GM18520 (cell line): ENCODE measurements around the gene DNAJC15.
"Not testable (repeated sequence)": the region's sequence is repeated elsewhere in the genome, so short reads cannot be mapped to it uniquely, and the experiment has no call there.

Source experiments
- ATAC-seq: cut with Tn5 transposase; IDR thresholded peaks from one replicate; pipeline ENCODE4 v1.9.1; 2021; ENCODE audit not compliant: unreplicated experiment

DNAJC15 gene

DNA sequence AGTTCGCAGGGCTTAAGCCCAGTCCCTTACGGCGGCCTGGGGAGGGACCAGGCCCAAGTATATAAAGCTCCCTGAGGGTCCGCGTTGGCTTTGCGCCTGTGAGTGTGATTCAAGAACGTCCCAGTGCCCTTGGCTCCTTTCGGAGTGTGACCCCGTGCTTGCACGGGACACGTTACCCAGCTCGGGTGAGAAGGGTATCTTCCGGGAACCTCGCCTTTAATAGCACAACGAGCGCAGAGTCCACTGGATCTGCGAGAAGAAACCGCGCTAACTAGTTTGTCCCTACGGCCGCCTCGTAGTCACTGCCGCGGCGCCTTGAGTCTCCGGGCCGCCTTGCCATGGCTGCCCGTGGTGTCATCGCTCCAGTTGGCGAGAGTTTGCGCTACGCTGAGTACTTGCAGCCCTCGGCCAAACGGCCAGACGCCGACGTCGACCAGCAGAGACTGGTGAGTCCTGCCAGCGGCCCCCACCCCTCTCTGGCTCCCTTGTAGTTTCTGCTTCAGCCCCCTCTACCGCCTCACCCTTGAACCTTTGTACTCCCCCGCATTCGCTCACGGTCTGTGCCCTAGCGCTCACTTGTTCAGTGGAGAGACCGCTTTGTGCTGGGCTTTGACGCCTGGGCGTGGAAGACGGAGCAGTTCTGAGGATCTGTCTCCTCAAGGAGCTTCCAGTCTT lies at the start of gene DNAJC15:
TSS of gene DNAJC15 (plus strand) at position 298 of the 675 bp plus-strand sequence. CDS start at position 339, 41 bp downstream.
- ATAC-seq: peak; percentile 67

DNA sequence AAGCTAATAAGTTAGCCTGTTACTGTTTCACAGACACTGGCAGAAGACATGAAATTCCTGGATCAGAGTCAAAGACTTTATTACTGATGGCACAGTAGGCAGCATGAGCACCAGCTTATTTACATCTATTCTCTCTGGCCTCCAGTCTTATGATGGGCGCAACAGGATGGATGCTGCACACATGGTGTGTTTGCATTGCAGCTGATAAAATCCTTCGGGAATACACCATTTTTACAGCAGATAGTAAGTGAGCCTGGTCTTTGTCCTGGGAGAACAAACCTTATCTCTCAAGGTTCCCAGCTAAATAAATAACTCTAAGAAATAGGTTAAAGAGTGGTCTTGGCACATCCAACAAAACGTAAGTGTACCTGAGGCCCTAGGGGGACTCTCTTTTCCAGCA lies 47.3 kb upstream of the DNAJC15 start:
- no peak for ATAC-seq

DNA sequence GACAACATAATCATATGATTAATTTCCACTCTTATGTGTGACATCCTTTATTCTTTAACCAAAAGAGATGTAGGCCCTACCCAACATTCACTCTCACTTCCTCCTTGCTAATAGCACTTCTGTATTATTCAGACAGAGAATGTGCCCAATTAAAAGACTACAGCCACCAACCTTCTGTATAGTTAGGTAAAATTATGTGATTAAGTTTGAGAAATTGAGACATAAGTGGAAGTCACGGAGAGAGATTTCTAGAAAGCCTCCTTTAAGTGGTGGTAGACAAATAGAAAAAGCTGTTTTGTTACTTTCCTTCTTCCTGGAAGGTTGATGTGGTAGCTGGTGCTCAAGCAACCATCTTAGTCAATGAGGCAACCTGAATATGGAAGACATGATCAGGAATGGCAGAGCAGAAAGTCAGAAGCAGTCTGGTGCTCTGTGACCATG lies 46.1 kb upstream of the DNAJC15 start:
- no peak for ATAC-seq

DNA sequence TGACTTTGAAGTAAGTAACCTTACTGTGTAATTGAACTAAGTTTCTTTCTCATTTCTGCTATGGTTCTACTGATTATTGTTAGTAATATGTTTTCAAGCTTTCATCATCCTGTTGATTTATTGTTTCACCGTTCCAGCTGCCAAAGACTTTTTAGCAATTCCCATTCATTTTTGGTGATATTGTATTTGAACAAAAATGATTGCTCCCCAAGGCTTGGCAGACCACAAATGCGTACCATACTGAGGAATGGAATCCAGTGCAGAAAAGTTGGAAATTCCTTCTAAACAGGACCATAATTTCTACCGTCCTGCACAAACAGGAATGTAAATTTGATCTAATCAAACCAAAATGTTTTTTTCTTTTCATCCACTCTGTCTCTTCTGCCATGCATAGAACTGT lies 42.1 kb upstream of the DNAJC15 start:
- no peak for ATAC-seq

DNA sequence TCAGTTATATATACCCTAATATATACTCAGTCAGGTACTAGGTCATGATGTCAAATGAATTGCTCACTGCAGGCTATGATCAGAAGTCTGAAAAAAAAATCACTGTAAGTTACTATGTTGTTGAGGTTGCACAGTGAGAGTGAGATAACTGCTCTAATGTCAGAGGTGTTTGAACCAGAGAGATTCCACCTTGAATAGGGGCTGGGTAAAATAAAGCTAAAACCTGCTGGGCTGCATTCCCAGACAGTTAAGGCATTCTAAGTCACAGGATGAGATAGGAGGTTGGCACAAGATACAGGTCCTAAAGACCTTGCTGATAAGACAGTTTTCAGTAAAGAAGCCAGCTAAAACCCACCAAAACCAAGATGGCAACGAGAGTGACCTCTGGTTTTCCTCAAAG lies 41.5 kb upstream of the DNAJC15 start:
- ATAC-seq: no peak

DNA sequence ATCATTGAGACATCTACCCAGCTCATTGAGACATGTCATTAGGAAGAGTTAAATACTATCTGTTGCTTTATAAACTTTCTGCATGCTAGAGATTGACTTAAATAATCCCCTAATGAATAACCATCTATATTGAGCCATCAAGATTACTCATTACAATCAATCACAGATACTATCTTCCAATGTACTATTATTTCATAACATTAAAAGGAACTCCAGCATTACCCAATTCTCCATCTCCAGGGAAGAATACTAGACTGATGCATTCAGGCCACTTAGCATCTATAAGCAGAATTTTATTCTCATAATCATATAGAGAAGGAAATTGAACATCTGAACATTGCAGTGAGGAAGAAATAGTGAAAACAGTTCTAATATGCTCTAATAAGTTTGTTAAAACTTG lies 39.4 kb upstream of the DNAJC15 start:
- no peak for ATAC-seq

DNA sequence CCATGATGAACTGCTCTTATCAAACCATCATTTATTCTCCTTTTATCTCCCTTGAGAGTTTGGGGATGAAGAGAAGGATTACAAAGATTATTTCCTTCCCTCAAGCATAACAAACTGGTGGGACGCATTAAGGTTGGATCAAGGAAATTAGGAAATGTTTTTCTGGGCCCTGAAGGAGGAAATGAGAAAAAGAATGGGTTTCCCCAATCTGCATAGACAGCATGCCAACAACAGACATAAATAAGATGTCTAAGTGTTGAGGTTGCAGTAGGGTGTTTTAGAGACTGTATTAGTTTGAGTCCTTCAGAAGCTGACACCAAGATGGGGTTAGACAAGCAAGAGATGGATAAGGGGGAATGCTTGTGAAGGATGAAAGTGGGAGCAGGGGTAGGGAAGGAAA lies 38.7 kb upstream of the DNAJC15 start:
- ATAC-seq: no peak

DNA sequence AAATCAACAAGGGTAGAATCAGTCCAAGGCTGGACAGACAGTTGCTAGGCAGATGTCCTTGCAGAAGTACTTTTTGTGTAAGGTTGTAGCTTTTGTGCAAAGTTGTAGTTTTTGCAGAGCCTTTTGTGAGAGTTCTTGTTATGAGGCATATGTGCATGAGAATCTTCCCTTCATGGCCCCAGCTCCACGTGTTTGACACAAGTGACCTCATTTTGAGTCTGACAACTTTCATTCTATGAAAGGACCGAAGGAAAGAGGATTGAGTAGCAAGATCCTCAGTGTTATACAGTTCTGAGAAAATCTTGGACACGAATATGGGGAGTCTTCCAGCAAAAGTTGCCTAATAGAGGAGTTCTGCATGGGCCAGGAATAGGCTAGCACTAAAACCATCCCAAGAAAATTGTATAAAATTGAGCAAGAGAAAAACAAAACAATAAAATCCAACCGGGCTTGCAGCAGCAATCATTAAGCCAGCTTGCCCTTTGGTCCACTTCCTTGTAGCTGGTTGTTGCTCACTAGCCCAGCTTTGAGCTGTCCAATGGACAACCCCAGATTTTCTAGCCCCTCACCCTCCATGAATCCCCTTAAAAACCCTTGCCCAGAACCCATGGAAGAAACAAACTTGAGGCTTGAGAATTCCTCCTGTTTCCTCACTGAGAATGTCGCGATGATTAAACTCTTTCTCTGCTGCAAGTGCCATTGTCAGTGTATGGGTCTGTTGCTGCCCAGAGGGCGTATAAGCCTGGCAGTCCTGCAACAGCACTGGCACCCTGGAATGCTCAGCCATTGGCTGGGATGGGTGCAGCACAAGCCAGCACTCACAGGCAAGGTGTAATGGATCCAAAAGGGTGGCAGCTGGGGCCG lies 37.8 kb upstream of the DNAJC15 start:
- ATAC-seq: no peak

DNA sequence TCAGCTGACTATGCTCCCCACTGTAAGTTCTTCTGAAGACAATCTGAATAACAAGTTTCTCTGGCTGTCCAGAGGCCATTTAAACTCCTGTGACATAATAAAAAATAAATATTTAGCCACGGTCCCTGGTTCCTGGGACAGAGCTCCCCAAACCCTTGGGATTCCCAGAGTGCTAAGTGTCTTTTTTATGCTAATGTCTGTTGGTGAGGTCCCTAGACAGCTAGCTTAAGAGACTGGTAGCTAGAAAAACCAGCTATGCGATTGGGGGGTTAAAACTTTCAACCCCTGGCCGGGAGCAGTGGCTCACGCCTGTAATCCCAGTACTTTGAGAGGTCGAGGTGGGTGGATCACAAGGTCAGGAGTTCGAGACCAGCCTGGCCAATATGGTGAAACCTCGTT lies 37.2 kb upstream of the DNAJC15 start:
- ATAC-seq: no peak

DNA sequence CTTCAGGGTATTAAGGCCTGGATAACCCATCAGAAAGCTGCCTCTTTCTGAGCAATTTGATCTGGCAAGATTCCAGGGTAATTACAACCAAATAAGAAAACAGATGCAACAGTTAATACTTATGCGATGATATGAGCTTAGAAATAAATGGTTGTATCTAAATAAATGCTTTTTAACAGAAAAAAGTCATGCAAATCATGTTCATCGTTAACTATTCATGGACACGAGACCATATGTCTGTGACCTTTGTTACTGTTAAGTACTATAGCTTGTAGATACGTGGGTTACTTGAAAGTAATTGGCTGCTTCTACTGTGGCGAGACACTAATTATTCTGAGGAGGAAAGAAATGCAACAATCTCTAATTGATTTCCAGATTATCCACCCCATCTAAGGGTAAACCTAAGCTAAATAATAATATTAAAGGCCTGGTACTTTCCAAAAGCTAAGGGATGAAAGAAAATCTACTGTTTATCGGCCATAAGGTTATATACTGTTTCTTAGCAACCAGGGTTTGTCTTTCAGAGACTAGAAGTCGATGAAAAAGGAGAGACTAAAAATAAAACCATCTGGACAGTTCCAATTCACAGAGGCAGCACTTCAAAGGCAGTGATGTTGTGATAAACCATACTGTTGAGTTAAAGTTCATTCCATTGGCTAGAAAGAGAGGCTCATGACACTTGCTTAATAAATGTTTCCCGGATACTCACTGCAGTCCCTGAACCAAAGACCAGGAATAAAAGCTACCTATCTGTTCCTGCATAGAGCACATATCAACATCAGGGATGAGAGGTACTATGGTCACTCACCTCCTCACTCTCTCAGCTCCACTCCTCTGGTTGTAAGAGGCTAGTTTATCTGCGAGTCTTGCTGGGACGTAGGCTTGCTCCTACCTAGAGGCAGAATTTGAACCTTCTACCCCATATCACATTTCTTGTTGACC lies 32.8 kb upstream of the DNAJC15 start:
- ATAC-seq: no peak

DNA sequence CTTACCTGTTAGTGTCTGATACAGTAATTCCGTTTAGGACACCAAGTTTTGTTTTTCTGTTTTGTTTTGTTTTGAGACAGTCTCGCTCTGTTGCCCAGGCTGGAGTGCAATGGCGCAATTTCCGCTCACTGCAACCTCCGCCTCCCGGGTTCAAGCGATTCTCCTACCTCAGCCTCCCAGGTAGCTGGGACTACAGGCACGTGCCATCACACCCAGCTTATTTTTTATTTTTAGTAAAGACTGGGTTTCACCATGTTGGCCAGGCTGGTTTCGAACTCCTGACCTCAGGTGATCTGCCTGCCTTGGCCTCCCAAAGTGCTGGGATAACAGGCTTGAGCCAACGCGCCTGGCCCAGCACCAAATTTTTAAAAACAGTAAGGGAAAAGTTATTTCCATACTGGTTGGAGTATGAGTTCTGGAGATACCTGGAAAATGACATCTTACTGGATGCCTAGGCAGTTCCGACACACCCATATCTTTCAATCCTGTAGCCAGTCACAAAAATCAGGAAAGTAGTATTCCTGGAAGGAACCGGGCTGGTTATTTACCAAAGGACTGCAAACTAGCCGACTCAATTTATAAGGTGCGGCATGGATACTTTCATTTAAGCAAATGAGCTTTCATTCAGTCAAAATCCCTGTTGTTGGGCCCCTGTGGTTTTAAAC lies 32.0 kb upstream of the DNAJC15 start:
- ATAC-seq: not testable (repeated sequence)

DNA sequence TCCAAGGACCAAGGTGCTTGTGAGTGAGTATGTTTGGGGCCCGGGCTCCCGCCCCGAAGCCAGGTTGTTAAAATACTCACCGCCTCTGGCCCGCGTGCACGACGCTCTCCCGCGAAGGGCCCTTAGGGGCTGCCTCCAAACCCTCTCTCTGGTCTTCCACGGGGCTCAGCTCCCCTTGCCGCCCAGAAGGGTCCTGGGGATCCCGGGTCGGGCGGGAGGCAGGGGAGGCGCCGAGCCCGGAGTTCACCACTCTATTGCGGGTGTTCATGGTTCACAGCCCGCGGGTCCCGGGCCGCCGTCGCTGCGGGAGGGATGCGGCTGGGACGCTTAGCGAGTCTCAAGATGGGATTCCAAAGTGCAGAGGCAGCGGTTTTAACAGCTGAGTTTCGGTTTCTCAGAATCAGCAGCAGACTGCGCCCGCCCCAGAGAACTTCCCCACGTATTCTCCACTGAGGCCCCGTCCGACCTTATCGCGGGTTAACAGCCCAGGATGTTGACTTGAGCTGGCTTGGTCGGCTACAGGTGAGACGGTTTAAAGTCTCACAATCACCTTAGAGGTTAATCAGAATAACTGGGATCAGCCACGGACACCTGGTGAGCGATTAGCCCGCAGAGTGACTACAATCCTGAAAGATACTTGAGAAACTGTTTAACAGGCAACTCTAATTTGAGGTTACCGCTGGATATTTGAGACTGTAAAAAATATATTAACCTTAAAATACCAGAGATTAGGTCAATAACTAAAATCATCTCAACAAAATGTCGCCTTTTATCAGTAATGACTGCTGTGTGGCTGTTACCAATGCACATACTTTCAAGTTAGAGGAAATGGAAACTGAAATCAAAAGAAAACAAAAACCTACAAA lies 31.3 kb upstream of the DNAJC15 start, which contains the start of gene EPSTI1:
TSS of gene EPSTI1 (minus strand) at position 344 of the 866 bp plus-strand sequence. CDS start at position 268, 76 bp downstream.
- ATAC-seq: peak; percentile 61

DNA sequence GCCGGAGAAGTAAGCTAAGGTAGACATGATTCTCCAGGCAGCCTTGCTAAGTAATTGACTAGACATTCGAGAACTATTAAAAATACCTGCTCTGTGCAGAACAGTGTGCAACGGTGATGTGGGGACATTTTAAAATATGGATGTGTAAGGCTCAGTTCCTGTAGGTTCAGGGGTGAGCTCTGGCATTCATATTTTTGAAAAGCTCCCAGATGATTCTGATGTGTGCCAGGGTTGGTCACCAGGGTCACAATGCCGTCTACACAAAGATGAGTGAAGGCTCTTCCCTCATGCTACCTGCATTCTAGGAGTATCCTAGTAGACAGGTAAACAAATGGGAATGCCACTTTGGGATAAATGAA lies 30.6 kb upstream of the DNAJC15 start:
- ATAC-seq: no peak

DNA sequence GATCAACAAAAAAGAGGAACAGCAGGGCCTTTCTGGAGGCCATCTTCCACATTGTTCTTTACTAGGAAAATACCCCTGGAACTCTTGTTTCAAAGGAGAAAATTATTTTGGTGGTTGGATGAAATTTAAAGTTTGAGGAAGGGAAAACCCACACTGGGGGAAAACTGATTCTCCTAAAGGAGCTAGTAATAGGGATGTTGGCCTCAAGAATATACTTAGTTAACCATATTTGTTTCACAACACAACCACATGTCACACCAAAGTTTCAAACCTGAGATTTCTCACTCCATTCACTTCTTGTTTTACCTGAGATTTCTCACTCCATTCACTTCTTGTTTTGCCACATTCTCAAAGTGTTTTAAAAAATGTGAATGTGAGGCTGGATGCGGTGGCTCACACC lies 28.5 kb upstream of the DNAJC15 start:
- no peak for ATAC-seq

DNA sequence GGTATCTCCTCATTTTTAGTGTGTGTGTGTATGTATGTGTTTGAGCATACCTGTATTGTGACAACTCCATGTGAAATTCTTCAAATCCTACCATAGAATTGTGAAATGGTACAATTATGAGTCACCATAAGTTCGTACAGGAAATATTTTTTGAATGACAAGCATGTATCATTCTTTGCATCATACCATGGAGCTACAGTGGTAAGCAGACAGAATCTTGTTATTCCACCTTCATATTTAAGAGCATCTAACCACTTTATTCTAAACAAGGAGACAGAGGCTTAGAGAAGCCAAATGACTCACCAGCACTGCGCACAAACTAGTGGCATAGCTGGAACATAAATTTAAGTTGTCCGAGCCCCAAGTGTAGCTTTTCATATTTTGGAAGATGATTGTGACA lies 26.8 kb upstream of the DNAJC15 start:
- no peak for ATAC-seq

DNA sequence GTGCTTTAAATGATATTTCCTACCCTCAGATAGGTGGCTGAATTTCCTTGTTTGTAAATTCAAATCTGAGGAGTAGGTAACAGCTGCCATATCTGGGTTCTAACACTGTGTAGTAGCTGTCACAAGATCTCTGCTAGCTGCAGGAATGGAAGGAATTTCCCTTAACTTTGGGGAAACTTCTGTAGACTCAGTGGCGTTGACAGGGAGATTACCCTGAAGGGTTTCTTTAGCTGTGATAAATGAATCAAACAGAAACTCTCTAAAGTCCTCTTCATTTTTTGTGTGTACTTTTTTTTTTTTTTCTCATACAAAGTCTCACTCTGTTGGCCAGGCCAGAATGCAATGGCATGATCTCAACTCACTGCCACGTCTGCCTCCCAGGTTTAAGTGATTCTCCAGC lies 26.0 kb upstream of the DNAJC15 start:
- peak; percentile 66 for ATAC-seq

DNA sequence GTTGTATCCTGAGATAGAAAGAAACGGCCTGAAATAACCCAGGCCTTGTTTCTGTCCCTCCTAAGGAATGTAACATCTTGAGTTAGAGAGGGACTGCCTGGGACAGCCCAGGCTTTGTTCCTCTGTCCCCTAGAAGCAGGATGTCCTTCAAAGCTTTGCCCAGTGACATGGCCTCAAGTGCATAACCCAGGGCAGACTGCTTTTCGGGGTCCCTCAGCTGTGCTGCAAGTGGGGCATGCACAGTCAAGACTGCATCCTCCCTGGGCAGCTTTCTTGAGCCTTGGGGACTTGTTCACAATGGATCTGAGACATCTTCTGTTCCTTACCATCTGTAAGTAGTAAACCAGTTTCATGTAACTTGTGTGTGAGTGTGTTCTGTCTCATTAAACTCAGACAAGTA lies 23.9 kb upstream of the DNAJC15 start:
- ATAC-seq: no peak

DNA sequence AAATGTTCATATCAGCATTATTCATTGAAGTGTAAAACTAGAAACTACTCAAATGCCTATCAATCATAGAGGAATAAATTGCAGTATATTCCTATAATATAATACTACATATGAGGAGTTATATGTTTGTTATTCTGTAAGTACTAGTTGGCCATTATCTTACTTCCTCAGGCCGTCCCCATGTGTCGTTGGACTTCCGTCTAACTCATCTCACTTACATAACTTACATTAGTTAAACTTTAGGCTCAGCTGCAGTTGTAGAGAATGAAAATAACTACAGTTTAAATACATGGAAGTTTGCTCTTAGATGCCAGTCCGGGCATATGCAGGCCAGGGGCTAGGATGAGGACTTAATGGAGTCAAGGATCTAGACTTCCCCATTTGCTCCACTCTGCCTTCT lies 22.7 kb upstream of the DNAJC15 start:
- no peak for ATAC-seq

DNA sequence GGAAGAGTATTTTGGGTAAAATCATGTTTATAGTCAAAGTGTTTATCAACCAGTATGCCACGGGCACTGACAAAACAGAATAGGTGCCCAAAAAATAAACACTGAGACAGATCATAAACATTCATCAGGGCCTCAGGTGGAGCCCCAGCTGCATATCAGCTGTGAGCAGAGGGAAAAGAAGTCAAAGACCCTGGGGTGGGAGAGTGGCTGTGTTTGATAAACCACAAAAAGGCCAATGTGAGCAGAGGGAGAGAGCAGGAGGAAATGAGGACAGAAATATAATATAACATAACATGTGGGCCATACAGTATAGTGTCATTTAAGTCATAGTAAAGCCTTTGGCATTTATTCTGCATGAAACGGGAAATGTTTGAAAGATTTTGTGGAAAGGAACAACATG lies 21.4 kb upstream of the DNAJC15 start:
- no peak for ATAC-seq

DNA sequence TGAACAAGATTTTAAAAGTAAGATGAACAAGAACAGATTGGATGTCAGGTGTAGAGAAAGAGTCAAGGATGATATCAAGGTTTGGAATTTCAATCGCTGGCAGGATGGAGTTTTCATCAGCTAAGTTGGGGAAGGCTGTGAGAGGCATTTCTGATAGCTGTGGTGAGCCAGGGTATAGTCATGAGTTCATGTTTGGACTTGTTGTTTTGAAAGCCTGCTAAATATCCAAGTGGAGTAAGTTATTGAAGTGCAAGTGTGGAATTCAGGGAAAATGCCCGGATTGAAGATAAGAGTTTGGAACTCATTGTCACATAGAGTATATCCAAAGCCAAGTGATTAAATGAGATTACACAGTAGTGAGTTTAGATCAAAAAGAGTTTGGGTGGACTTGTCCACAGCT lies 20.4 kb upstream of the DNAJC15 start:
- no peak for ATAC-seq
